ENCODE measurements around the gene PABPC3.

DNA sequence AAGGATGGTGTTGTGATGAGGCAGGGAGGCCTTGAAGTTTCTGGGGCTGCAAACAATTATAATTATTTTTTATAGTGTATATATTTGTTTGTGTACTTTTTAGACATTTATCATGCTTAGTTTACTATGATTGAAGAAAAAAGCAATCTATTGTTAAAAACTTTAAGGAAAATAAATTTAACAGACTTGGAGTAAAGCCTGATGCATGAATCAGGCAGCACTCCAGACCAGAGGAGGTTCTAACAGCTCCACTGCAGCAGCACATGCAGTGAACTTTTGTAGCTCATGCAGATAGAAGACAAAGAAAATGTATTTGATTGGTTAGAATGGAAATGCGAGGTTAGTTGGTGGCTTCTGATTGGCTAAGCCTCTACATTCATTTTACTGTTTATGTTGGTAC lies 36.8 kb upstream of the PABPC3 start:
- TF ChIP-seq, protein P1, sequence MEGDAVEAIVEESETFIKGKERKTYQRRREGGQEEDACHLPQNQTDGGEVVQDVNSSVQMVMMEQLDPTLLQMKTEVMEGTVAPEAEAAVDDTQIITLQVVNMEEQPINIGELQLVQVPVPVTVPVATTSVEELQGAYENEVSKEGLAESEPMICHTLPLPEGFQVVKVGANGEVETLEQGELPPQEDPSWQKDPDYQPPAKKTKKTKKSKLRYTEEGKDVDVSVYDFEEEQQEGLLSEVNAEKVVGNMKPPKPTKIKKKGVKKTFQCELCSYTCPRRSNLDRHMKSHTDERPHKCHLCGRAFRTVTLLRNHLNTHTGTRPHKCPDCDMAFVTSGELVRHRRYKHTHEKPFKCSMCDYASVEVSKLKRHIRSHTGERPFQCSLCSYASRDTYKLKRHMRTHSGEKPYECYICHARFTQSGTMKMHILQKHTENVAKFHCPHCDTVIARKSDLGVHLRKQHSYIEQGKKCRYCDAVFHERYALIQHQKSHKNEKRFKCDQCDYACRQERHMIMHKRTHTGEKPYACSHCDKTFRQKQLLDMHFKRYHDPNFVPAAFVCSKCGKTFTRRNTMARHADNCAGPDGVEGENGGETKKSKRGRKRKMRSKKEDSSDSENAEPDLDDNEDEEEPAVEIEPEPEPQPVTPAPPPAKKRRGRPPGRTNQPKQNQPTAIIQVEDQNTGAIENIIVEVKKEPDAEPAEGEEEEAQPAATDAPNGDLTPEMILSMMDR (IDR thresholded peaks at IDR 0.05 in 2 of 3, conservative IDR thresholded peaks at IDR 0.05 in 1 of 3; ENCODE audit: control insufficient read depth in 2 of 3, extremely low read depth in 1 of 3, insufficient read depth in 1 of 3, low read depth in 3 of 3, low read length in 3 of 3), result no peak
- no peak for TF ChIP-seq RAD21 (IDR thresholded peaks at IDR 0.05; ENCODE audit: insufficient read depth, low read depth, low read length)
- TF ChIP-seq EZH2 (IDR thresholded peaks at IDR 0.05; ENCODE audit: borderline replicate concordance, control insufficient read depth, low read depth, low read length), result no peak
- TF ChIP-seq MYC (IDR thresholded peaks at IDR 0.05; ENCODE audit: insufficient read depth, insufficient read length, insufficient replicate concordance, low read length, severe bottlenecking), result no peak
- TF ChIP-seq ZSCAN29 (IDR thresholded peaks at IDR 0.05), result no peak
- TF ChIP-seq MTA3 (IDR thresholded peaks at IDR 0.05; ENCODE audit: borderline replicate concordance, low read length), result no peak
- no peak for TF ChIP-seq POLR2A (IDR thresholded peaks at IDR 0.05; ENCODE audit: low read depth, low read length)
- no peak for TF ChIP-seq POLR2AphosphoS5 (IDR thresholded peaks at IDR 0.05; ENCODE audit: low read length)
- no peak for TF ChIP-seq SMC3 (IDR thresholded peaks at IDR 0.05; ENCODE audit: borderline replicate concordance, low read length)

All from GM12878 (cell line).